Smooth muscle cell of the brain vasculature (primary cell): ENCODE measurements around the gene SCO2.

Source experiments
- DNase-seq: peaks from one replicate; pipeline ENCODE4 v3.0.0-alpha.2; 2012; ENCODE audit warnings: low read depth, low spot score

The SCO2 gene

GRCh38 chr22:50525104-50525857 is at the start of gene SCO2:
Gene SCO2, minus strand, starts transcription at chr22:50525598. Its CDS starts 1,187 bp downstream, at chr22:50524411.
- peak; percentile 90 for DNase-seq

GRCh38 chr22:50574383-50574755 is 49.0 kb upstream of the SCO2 start:
- DNase-seq, result no peak

- no peak for DNase-seq
These were observed 48.3 kb upstream of the SCO2 start for GRCh38 chr22:50573491-50574382.

GRCh38 chr22:50572965-50573364 is 47.6 kb upstream of the SCO2 start:
- DNase-seq, result no peak

- DNase-seq, result no peak
These were observed 46.1 kb upstream of the SCO2 start for GRCh38 chr22:50571264-50572175.

- no peak for DNase-seq
These were observed 45.5 kb upstream of the SCO2 start for GRCh38 chr22:50570861-50571260.

- DNase-seq, result no peak
These were observed 44.6 kb upstream of the SCO2 start for GRCh38 chr22:50569896-50570535.

- no peak for DNase-seq
These were observed 43.7 kb upstream of the SCO2 start for GRCh38 chr22:50569041-50569459.

GRCh38 chr22:50568626-50569025 is 43.2 kb upstream of the SCO2 start:
- no peak for DNase-seq

GRCh38 chr22:50567721-50568252 is 42.4 kb upstream of the SCO2 start:
- DNase-seq, result no peak

- no peak for DNase-seq
These were observed 38.9 kb upstream of the SCO2 start for GRCh38 chr22:50564289-50564688.

GRCh38 chr22:50563413-50564160 is 38.2 kb upstream of the SCO2 start:
- DNase-seq, result no peak

GRCh38 chr22:50562523-50563412 is 37.4 kb upstream of the SCO2 start, which contains the start of gene SYCE3:
Gene SYCE3, minus strand, starts transcription at chr22:50562919. Its CDS starts 6,514 bp downstream, at chr22:50556405.
- DNase-seq, result peak; percentile 65

GRCh38 chr22:50561401-50562358 is 36.3 kb upstream of the SCO2 start:
- DNase-seq, result no peak

- DNase-seq, result no peak
These were observed 34.6 kb upstream of the SCO2 start for GRCh38 chr22:50560034-50560433.

GRCh38 chr22:50556703-50557102 is 31.3 kb upstream of the SCO2 start:
- no peak for DNase-seq

- no peak for DNase-seq
These were observed 27.9 kb upstream of the SCO2 start for GRCh38 chr22:50553310-50553709.
